Fibroblast of mammary gland (primary cell): ENCODE results near the gene BICRAL.
"Not testable (repeated sequence)": the region's sequence is repeated elsewhere in the genome, so short reads cannot be mapped to it uniquely, and the experiment has no call there.

Experiments
- DNase-seq: peaks from one replicate; pipeline ENCODE4 v3.0.0-alpha.2; 2010; ENCODE audit warnings: low read depth
- H3K4me3 ChIP-seq: 2 replicates; pipeline ENCODE4 v1.5.1; 2011; ENCODE audit warnings: low read depth, mild to moderate bottlenecking, low read length, moderate library complexity; ENCODE audit not compliant: control insufficient read depth
- CTCF ChIP-seq: conservative IDR thresholded peaks from 2 replicates; pipeline ENCODE4 v1.5.1; 2011; ENCODE audit warnings: low read depth, low read length, inconsistent platforms; ENCODE audit not compliant: control insufficient read depth, insufficient read depth

Gene BICRAL

GRCh38 chr6:42766163-42766670, 15.6 kb upstream of the BICRAL start:
- H3K4me3 ChIP-seq: no peak overlapping the region
- no peak for TF ChIP-seq CTCF
- peak; percentile 51 for DNase-seq

GRCh38 chr6:42769051-42769450, 12.8 kb upstream of the BICRAL start:
- TF ChIP-seq CTCF: no peak
- no peak for DNase-seq

GRCh38 chr6:42769836-42770235, 12.0 kb upstream of the BICRAL start:
- no peak for DNase-seq
- no peak overlapping the region for H3K4me3 ChIP-seq
- TF ChIP-seq CTCF: no peak

More at GRCh38 chr6:42769051-42769450, 12.8 kb upstream of the BICRAL start:
- H3K4me3 ChIP-seq: no peak overlapping the region

- H3K4me3 ChIP-seq: no peak overlapping the region
- no peak for DNase-seq
Observed at GRCh38 chr6:42771741-42772100, 10.1 kb upstream of the BICRAL start.

GRCh38 chr6:42774201-42774600, 7.7 kb upstream of the BICRAL start:
- H3K4me3 ChIP-seq: no peak overlapping the region
- no peak for DNase-seq
- no peak for TF ChIP-seq CTCF

More at GRCh38 chr6:42771741-42772100, 10.1 kb upstream of the BICRAL start:
- TF ChIP-seq CTCF: no peak

- not testable (repeated sequence) for H3K4me3 ChIP-seq, DNase-seq
Observed at GRCh38 chr6:42774821-42775487, 6.9 kb upstream of the BICRAL start.

GRCh38 chr6:42777126-42777822, 4.6 kb upstream of the BICRAL start:
- H3K4me3 ChIP-seq: no peak overlapping the region
- no peak for TF ChIP-seq CTCF
- peak; percentile 30 for DNase-seq
